ENCODE data around the gene MRPL12. TPM values are rescaled to one million over a fixed set of nuclear protein-coding genes. Genes with fewer than 3 reads are reported as not detected.
A peak's percentile ranks its signal among the peaks of the same experiment; 100 is the strongest.

Gene MRPL12
- total and polyA plus RNA-seq, 2 of the 13 experiments (the other 11 are each of a cell fraction or from before 2014, with no cell fraction given), result 39.1 to 94.1 TPM

- 0 out of 2 replicates have a peak, but pooled peaks have one; percentile 57 for TF ChIP-seq FIP1L1 (IDR thresholded peaks at IDR 0.05; ENCODE audit: borderline replicate concordance, insufficient read depth, low read depth, low read length)
- peak; percentile 40; the same call in 1 of the 2 replicates for TF ChIP-seq FOXO1 (CRISPR knock-in tag; IDR thresholded peaks at IDR 0.05)
- TF ChIP-seq POLR2AphosphoS5 (IDR thresholded peaks at IDR 0.05; ENCODE audit: low read depth, low read length), result peak; percentile 67
- TF ChIP-seq SMAD9 (CRISPR knock-in tag; IDR thresholded peaks at IDR 0.05), result no peak
- 0 out of 2 replicates have a peak, but pooled peaks have one; percentile 71 for TF ChIP-seq ZNF790 (CRISPR knock-in tag; IDR thresholded peaks at IDR 0.05; ENCODE audit: borderline replicate concordance)
- TF ChIP-seq FUBP1 (CRISPR knock-in tag; IDR thresholded peaks at IDR 0.05; ENCODE audit: borderline replicate concordance), result no peak
- peak; percentile 56 for TF ChIP-seq ZNF414 (CRISPR knock-in tag; IDR thresholded peaks at IDR 0.05)
- peak; percentile 85; the same call in 1 of the 2 replicates for TF ChIP-seq E2F2 (CRISPR knock-in tag; IDR thresholded peaks at IDR 0.05; ENCODE audit: borderline replicate concordance)
- TF ChIP-seq ZBTB44 (CRISPR knock-in tag; IDR thresholded peaks at IDR 0.05), result no peak
- peak; percentile 97 for TF ChIP-seq ELF4 (CRISPR knock-in tag; IDR thresholded peaks at IDR 0.05; ENCODE audit: borderline replicate concordance)
- no peak for TF ChIP-seq MBD4 (IDR thresholded peaks at IDR 0.05; ENCODE audit: borderline replicate concordance, low read length)
- no peak for TF ChIP-seq ZNF547 (CRISPR knock-in tag; IDR thresholded peaks at IDR 0.05)
- 0 out of 2 replicates have a peak, but pooled peaks have one; percentile 38 for TF ChIP-seq ESRRA (CRISPR knock-in tag; IDR thresholded peaks at IDR 0.05; ENCODE audit: low read depth)
- TF ChIP-seq ZBTB26 (CRISPR knock-in tag; IDR thresholded peaks at IDR 0.05; ENCODE audit: borderline replicate concordance), result no peak; the same call in 1 of the 2 replicates
- TF ChIP-seq MLX (CRISPR knock-in tag; IDR thresholded peaks at IDR 0.05), result peak; percentile 36; the same call in 1 of the 2 replicates
- no peak for TF ChIP-seq DBP (CRISPR knock-in tag; IDR thresholded peaks at IDR 0.05; ENCODE audit: not compliant biosample characterization)
- no peak for TF ChIP-seq SETDB1 (CRISPR knock-in tag; IDR thresholded peaks at IDR 0.05; ENCODE audit: borderline replicate concordance)
- no peak for TF ChIP-seq NCOA5 (CRISPR knock-in tag; IDR thresholded peaks at IDR 0.05)
Observed at GRCh38 chr17:81683584-81684441, 19.4 kb upstream of the MRPL12 start, which contains the start of the genes ARL16 and HGS (continued).

All from HepG2 (cell line).